ENCODE measurements around the gene NTM. TPM values are rescaled to one million over a fixed set of nuclear protein-coding genes. Genes with fewer than 3 reads are reported as not detected.

The NTM gene
- total RNA-seq, 2 donors from 2014 or later, result 0.26 to 3.6 TPM

DNA sequence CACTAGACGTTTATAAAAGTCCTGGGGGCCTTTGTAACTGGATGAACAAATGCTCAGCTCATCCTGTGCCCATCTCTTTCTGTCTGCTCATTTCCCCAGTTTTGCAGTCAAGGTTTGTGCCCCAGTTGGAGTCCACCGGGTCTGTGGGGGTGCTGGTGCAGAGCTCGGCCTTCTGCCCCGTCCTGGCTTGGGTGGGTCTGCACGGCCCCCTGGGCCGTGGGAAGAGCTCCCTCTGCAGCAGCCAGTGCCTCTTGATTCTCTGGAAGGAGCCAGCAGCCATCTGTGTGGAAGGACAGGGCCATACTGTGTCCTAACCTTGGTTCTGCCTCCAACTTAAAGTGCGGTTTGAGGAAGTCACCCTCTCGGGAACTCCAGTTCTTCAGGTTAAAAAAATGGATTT lies 140.2 kb downstream of the NTM start:
- ATAC-seq (no peak), DNase-seq (no peak)
- Histone ChIP-seq H3K27ac (no peak overlapping the region), H3K9me3 (no peaks in the 10 kb centered on the region), H3K36me3 (replicated peaks in 1 of 2; ENCODE audit: insufficient read depth in 1 of 2, low read depth in 2 of 2) (no peaks in the 10 kb centered on the region), H3K4me3 (no peak overlapping the region), H3K27me3 (no peaks in the 10 kb centered on the region), H3K4me1 (no peaks in the 10 kb centered on the region)
- intact Hi-C loops (cut with DNase I), result loop anchor here (10.0 kb wide), 1 partner anchor 446 kb away; no protein-coding TSS in a partner anchor
- 43 to 61% methylated on average over 8 of the region's 8 CpGs for WGBS, 2 donors
- TF ChIP-seq POLR2A (IDR thresholded peaks at IDR 0.05), result no peak
- TF ChIP-seq, protein P1, sequence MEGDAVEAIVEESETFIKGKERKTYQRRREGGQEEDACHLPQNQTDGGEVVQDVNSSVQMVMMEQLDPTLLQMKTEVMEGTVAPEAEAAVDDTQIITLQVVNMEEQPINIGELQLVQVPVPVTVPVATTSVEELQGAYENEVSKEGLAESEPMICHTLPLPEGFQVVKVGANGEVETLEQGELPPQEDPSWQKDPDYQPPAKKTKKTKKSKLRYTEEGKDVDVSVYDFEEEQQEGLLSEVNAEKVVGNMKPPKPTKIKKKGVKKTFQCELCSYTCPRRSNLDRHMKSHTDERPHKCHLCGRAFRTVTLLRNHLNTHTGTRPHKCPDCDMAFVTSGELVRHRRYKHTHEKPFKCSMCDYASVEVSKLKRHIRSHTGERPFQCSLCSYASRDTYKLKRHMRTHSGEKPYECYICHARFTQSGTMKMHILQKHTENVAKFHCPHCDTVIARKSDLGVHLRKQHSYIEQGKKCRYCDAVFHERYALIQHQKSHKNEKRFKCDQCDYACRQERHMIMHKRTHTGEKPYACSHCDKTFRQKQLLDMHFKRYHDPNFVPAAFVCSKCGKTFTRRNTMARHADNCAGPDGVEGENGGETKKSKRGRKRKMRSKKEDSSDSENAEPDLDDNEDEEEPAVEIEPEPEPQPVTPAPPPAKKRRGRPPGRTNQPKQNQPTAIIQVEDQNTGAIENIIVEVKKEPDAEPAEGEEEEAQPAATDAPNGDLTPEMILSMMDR (IDR thresholded peaks at IDR 0.05), result no peak

DNA sequence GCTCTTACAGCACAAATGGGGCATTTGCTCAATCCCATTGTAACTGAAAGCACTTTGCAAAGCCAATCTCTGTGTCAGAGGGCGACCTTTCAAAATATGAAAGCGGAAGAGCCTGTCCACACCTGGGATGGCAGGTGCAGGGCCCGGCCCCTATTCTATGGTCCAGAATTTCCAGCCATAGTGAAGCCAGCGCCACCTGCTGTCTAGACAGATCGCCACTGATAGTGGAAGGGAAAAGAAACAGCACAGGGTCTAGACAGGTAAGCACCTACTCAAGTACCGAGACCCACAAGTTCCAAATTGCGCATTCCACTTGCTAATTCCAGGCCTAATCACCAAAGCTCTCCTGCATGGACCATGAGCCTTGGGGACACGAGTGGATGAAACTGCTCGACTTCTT lies 141.4 kb downstream of the NTM start:
- no peak for TF ChIP-seq POLR2A (IDR thresholded peaks at IDR 0.05)
- TF ChIP-seq, protein P1 (IDR thresholded peaks at IDR 0.05), result peak; percentile 42 to 75 (median 59)
- DNase-seq (peak; percentile 50 to 76 (median 68)), ATAC-seq (no peak)
- H3K4me3 ChIP-seq, result no peak overlapping the region
- 20 to 35% methylated on average over 5 to 9 of the region's 9 CpGs for WGBS, 2 donors
- intact Hi-C loops (cut with DNase I), result loop anchor here (10.0 kb wide), 1 partner anchor 447 kb away; no protein-coding TSS in a partner anchor
- no peak overlapping the region for H3K27ac ChIP-seq
- no peaks in the 10 kb centered on the region for H3K4me1 ChIP-seq
- H3K36me3 ChIP-seq (replicated peaks in 1 of 2; ENCODE audit: insufficient read depth in 1 of 2, low read depth in 2 of 2), result no peaks in the 10 kb centered on the region
- no peaks in the 10 kb centered on the region for H3K9me3 ChIP-seq
- no peaks in the 10 kb centered on the region for H3K27me3 ChIP-seq

DNA sequence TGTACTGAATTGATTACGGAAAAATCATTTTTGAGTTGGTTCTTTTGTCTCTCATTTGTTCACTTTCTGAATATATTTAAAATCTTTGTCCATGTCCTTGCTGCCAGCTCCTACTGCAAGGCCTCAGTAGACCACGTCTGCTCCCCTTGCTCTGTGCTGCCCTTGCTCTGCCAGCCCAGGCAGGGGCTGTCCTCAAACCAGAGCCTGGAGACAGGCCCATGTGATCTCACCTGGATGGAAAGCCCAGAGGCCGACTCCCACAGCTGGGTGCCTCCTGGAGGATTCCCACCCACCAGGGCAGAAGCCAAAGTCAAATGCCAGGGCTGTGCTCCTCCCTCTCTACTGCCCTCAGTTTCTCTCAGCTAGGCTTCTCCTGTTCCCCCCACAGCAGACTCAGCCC lies 141.8 kb downstream of the NTM start:
- no peak overlapping the region for H3K27ac ChIP-seq
- intact Hi-C loops (cut with DNase I), result loop anchor here (10.0 kb wide), 1 partner anchor 447 kb away; no protein-coding TSS in a partner anchor
- TF ChIP-seq, protein P1 (IDR thresholded peaks at IDR 0.05), result no peak
- no peak for TF ChIP-seq POLR2A (IDR thresholded peaks at IDR 0.05)
- no peaks in the 10 kb centered on the region for H3K27me3 ChIP-seq
- no peak overlapping the region for H3K4me3 ChIP-seq
- no peaks in the 10 kb centered on the region for H3K4me1 ChIP-seq
- ATAC-seq (no peak), DNase-seq (no peak)
- no peaks in the 10 kb centered on the region for H3K36me3 ChIP-seq (replicated peaks in 1 of 2; ENCODE audit: insufficient read depth in 1 of 2, low read depth in 2 of 2)
- 69 to 76% methylated on average over 2 to 3 of the region's 3 CpGs for WGBS, 2 donors
- H3K9me3 ChIP-seq, result no peaks in the 10 kb centered on the region

DNA sequence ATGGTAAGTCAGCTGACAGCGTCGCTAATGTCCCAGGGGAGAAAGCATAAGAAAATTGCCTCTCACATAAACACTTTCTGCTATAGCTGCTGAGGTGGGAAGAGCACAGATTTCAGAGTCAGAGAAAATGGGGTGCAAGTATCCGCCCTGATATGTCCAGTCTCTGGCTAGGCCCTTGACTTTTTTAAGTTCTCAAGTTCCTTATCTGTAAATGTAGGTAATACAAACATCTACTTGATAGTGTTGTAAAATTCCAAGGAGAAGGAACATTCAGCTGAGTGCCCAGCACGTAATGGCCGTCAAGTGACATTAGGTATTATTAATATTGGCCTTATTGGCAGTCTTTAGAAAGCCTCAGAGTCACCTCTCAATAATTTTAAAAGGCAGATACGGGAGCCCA lies 143.6 kb downstream of the NTM start:
- H3K36me3 ChIP-seq (replicated peaks in 1 of 2; ENCODE audit: insufficient read depth in 1 of 2, low read depth in 2 of 2), result no peaks in the 10 kb centered on the region
- intact Hi-C loops (cut with DNase I), result loop anchor here (10.0 kb wide), 1 partner anchor 449 kb away; no protein-coding TSS in a partner anchor
- ATAC-seq, result no peak

More for the DNA sequence above, 143.6 kb downstream of the NTM start:
- H3K4me3 ChIP-seq, result no peak overlapping the region
- no peaks in the 10 kb centered on the region for H3K27me3 ChIP-seq
- no peaks in the 10 kb centered on the region for H3K4me1 ChIP-seq
- no peak for TF ChIP-seq POLR2A (IDR thresholded peaks at IDR 0.05)
- TF ChIP-seq, protein P1 (IDR thresholded peaks at IDR 0.05), result no peak
- H3K27ac ChIP-seq, result no peak overlapping the region
- WGBS, 2 donors, result 54 to 64% methylated on average over 6 of the region's 6 CpGs
- H3K9me3 ChIP-seq, result no peaks in the 10 kb centered on the region
- no peak for DNase-seq
